ENCODE measurements around the gene SNRPA.

Gene SNRPA

DNA sequence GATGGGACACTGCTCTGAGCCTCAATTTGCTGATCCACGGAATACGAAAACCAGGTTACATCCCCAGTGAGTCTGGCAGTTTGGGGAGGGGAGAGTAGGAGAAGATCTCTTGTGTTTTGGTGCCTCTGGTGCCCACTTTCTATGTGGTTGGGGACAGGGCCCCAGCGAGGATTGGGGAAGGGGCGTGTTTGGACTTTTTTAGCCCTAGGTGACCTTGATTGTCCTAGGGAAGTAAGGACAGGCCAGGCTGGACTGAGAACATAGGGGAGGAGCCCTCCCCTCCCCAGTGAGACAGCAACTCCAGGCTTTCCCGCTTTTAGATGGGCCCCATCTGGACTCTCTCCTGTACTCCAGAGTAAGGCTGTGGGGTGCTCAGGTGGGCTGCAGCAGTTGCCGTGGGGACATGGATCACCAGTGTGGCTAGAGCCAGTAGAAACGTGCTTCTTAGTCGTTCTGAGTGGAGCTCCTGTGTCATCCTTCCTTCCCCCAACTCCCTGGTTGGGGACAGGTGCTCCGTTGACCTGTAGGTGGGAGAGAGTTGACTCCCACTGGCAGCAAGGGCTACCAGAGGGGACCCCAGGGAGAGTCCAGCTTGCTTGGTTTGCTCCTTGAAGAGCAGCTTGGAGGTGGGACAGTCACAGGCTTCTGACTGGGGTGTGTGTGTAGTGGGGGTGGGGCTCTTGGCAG is 52.3 kb downstream of the SNRPA start:
- peak overlapping the region; percentile 87 for H3K4me2 ChIP-seq (ENCODE audit: low read depth, low read length, poor library complexity, severe bottlenecking)
- H2AFZ ChIP-seq (ENCODE audit: low read length): no peak overlapping the region
- peaks cover 60% of the 10 kb centered on the region for H3K4me1 ChIP-seq (ENCODE audit: insufficient read depth, low read length, poor library complexity, severe bottlenecking)
- H3F3A ChIP-seq (ENCODE audit: low read depth): 0 out of 2 replicates have a peak, but pooled peaks cover 2% of the 10 kb centered on the region
- peaks cover 13% of the 10 kb centered on the region; the same call in 1 of the 2 replicates for H3K36me3 ChIP-seq (ENCODE audit: insufficient read depth, low read length)
- peaks cover 90% of the 10 kb centered on the region for H4K20me1 ChIP-seq (ENCODE audit: insufficient read depth, low read length, poor library complexity, severe bottlenecking)
- H3K4me3 ChIP-seq (ENCODE audit: low read length, poor library complexity, severe bottlenecking): peak overlapping the region; percentile 96
- no peaks in the 10 kb centered on the region for H3K9me2 ChIP-seq (replicated peaks; ENCODE audit: low read depth, low read length)
- H3K27me3 ChIP-seq (ENCODE audit: insufficient read depth, low read length, poor library complexity, severe bottlenecking): no peaks in the 10 kb centered on the region
- TF ChIP-seq EZH2phosphoT487 (IDR thresholded peaks at IDR 0.05; ENCODE audit: borderline replicate concordance): no peak
- TF ChIP-seq, protein P1, sequence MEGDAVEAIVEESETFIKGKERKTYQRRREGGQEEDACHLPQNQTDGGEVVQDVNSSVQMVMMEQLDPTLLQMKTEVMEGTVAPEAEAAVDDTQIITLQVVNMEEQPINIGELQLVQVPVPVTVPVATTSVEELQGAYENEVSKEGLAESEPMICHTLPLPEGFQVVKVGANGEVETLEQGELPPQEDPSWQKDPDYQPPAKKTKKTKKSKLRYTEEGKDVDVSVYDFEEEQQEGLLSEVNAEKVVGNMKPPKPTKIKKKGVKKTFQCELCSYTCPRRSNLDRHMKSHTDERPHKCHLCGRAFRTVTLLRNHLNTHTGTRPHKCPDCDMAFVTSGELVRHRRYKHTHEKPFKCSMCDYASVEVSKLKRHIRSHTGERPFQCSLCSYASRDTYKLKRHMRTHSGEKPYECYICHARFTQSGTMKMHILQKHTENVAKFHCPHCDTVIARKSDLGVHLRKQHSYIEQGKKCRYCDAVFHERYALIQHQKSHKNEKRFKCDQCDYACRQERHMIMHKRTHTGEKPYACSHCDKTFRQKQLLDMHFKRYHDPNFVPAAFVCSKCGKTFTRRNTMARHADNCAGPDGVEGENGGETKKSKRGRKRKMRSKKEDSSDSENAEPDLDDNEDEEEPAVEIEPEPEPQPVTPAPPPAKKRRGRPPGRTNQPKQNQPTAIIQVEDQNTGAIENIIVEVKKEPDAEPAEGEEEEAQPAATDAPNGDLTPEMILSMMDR (conservative IDR thresholded peaks at IDR 0.05; ENCODE audit: low read length): no peak
- H3K79me2 ChIP-seq (ENCODE audit: insufficient read depth, low read length): peaks cover 93% of the 10 kb centered on the region
- H3K9me3 ChIP-seq (ENCODE audit: insufficient read depth, low read depth, low read length): no peaks in the 10 kb centered on the region
- H3K9ac ChIP-seq (ENCODE audit: low read depth, low read length, poor library complexity, severe bottlenecking): peak overlapping the region; percentile 94

DNA sequence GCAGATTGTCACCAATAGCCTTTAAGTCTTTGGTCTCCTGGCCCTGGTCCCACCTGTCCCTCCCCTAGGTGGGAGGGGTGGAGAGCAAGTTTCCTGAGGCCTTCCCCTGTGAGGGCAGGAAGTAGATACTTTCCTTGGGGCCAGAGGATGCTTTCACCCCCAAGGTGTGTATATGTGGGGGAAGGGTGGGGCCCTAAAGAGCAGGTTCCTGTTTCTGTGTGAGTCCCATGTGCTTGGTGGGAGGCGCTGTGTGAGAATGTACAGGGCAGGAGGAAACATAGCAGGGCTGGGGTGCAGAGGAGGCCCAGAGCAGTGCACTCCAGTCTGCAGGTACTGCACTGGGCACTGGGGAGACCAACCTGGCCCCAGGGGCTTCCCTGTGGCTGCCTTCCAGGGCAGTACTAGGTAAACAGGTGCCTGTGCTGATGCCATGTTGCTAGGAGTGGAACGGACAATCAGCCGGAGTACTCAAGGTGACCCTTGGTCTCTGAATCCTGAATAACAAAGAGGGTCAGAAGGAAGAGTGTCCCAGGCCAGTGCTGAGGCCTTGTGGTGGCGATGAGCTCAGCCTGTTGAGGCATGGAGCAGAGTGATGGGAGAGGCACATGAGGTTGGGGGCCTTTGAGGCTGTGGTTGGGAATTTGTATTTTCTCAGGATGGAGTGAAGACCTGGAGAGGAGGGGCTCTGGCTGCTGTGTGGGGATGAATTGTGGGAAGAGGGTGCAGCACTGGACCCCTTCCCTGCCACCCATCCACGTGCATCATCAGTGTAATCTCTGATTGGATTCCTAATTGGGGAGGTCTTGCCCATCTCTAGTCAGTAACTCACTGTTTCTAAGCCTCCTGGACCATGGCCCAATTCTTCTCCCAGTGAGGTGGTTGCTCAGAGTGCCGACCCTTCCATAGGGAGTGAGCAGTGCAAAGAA is 53.1 kb downstream of the SNRPA start:
- peaks cover 18% of the 10 kb centered on the region; the same call in 1 of the 2 replicates for H3K36me3 ChIP-seq (ENCODE audit: insufficient read depth, low read length)
- peaks cover 95% of the 10 kb centered on the region for H3K79me2 ChIP-seq (ENCODE audit: insufficient read depth, low read length)
- peak overlapping the region; percentile 87 for H3K4me2 ChIP-seq (ENCODE audit: low read depth, low read length, poor library complexity, severe bottlenecking)
- H3K9me2 ChIP-seq (replicated peaks; ENCODE audit: low read depth, low read length): no peaks in the 10 kb centered on the region
- no peak overlapping the region for H2AFZ ChIP-seq (ENCODE audit: low read length)
- H3K9ac ChIP-seq (ENCODE audit: low read depth, low read length, poor library complexity, severe bottlenecking): peak overlapping the region; percentile 94
- H3K27me3 ChIP-seq (ENCODE audit: insufficient read depth, low read length, poor library complexity, severe bottlenecking): no peaks in the 10 kb centered on the region
- H3F3A ChIP-seq (ENCODE audit: low read depth): no peaks in the 10 kb centered on the region
- H3K4me1 ChIP-seq (ENCODE audit: insufficient read depth, low read length, poor library complexity, severe bottlenecking): peaks cover 59% of the 10 kb centered on the region
- TF ChIP-seq EZH2phosphoT487 (IDR thresholded peaks at IDR 0.05; ENCODE audit: borderline replicate concordance): no peak
- TF ChIP-seq, protein P1 (conservative IDR thresholded peaks at IDR 0.05; ENCODE audit: low read length): no peak
- H4K20me1 ChIP-seq (ENCODE audit: insufficient read depth, low read length, poor library complexity, severe bottlenecking): peaks cover 91% of the 10 kb centered on the region
- H3K4me3 ChIP-seq (ENCODE audit: low read length, poor library complexity, severe bottlenecking): peak overlapping the region; percentile 96
- H3K9me3 ChIP-seq (ENCODE audit: insufficient read depth, low read depth, low read length): no peaks in the 10 kb centered on the region

DNA sequence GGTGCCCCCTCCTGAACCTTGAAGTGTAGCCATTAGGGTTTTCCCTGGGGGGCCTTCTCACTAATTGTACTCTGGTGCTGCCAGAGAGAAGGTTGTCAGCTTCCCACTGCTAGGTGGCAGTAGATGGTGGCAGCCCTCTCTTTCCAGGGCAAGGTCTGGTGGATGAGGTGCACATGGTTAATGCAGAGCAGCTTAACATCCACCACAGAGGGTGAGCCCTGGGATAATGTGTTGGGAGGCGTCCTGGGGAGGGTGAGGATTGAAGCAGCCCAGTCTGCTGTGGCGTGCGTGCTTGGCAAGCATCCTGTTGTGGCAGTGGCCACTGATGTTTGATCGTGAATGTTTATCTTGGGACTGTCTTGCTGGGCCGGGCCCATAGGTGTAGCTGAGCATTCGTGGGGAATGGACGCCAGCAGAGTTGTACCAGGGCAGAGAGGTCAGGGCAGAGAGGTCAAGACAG is 53.8 kb downstream of the SNRPA start:
- Histone ChIP-seq H3K9ac (ENCODE audit: low read depth, low read length, poor library complexity, severe bottlenecking) (peak overlapping the region; percentile 94), H3K4me3 (ENCODE audit: low read length, poor library complexity, severe bottlenecking) (peak overlapping the region; percentile 96), H3K4me1 (ENCODE audit: insufficient read depth, low read length, poor library complexity, severe bottlenecking) (peaks cover 59% of the 10 kb centered on the region), H4K20me1 (ENCODE audit: insufficient read depth, low read length, poor library complexity, severe bottlenecking) (peaks cover 86% of the 10 kb centered on the region), H2AFZ (ENCODE audit: low read length) (no peak overlapping the region), H3F3A (ENCODE audit: low read depth) (no peaks in the 10 kb centered on the region), H3K36me3 (ENCODE audit: insufficient read depth, low read length) (peaks cover 18% of the 10 kb centered on the region; the same call in 1 of the 2 replicates), H3K79me2 (ENCODE audit: insufficient read depth, low read length) (peaks cover 88% of the 10 kb centered on the region), H3K9me3 (ENCODE audit: insufficient read depth, low read depth, low read length) (no peaks in the 10 kb centered on the region), H3K27me3 (ENCODE audit: insufficient read depth, low read length, poor library complexity, severe bottlenecking) (no peaks in the 10 kb centered on the region), H3K9me2 (replicated peaks; ENCODE audit: low read depth, low read length) (no peaks in the 10 kb centered on the region), H3K4me2 (ENCODE audit: low read depth, low read length, poor library complexity, severe bottlenecking) (peak overlapping the region; percentile 87)
- TF ChIP-seq, protein P1 (conservative IDR thresholded peaks at IDR 0.05; ENCODE audit: low read length): peak; percentile 43
- TF ChIP-seq EZH2phosphoT487 (IDR thresholded peaks at IDR 0.05; ENCODE audit: borderline replicate concordance): no peak

Measured in Loucy (cell line).